ENCODE measurements around the gene ZCCHC24. TPM values are rescaled to one million over a fixed set of nuclear protein-coding genes. Genes with fewer than 3 reads are reported as not detected.

The ZCCHC24 gene
- total and polyA plus RNA-seq, 2 of the 8 experiments (the other 6 are each of a cell fraction or from before 2014, with no cell fraction given), result 3.9 to 6.9 TPM

DNA sequence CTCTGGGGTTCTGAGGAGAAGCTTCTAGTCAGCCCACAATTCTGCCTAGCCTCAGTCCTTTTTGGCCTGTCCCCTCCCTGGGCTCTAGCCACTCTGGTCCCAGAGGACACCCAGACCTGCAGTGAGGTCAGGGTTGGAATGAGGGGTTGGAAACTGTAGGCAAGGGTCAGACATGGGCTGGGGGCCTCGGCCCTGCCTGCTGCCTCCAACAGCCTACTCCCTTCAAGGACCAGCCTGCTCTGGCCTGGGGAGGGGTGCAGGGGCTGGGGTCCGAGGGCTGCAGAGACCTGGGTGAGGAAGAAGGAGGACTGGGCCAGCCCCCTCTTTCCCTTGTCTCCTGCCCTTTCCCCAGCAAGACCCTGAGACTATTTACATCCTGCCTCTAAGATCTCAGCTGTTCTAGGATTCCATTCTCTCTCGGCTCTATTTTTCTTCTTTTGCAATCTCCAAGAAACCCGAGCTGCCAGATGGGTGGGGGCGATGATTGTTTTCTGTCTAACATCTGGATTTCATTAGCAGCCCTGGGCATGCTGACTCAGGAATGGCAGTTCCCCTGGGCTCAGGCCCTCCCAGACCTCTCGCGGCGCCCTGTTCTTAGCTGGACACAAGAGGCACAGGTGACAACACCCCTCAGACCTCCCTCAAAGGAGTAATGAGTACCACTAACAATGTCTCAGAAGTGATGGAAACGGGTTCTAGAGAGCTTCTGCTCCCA, 23.1 kb downstream of the ZCCHC24 start (continued):
- TF ChIP-seq CHD2 (IDR thresholded peaks at IDR 0.05; ENCODE audit: low read length), result no peak
- TF ChIP-seq NANOG (IDR thresholded peaks at IDR 0.05; ENCODE audit: insufficient read depth, low read depth, low read length, poor library complexity, severe bottlenecking), result no peak
- TF ChIP-seq SRF (IDR thresholded peaks at IDR 0.05; ENCODE audit: low read depth, low read length), result no peak
- no peak for TF ChIP-seq BCL11A (IDR thresholded peaks at IDR 0.05; ENCODE audit: low read depth in 2 of 2, low read length in 2 of 2)
- no peak for TF ChIP-seq HDAC6 (IDR thresholded peaks at IDR 0.05; ENCODE audit: low read depth, low read length)
- TF ChIP-seq RXRA (IDR thresholded peaks at IDR 0.05; ENCODE audit: insufficient read depth, low read depth, low read length), result no peak
- TF ChIP-seq GABPA (IDR thresholded peaks at IDR 0.05; ENCODE audit: borderline replicate concordance, insufficient read depth, low read length), result no peak
- TF ChIP-seq BACH1 (IDR thresholded peaks at IDR 0.05; ENCODE audit: low read length), result no peak
- no peak for TF ChIP-seq KDM4A (IDR thresholded peaks at IDR 0.05; ENCODE audit: low read depth, low read length, severe bottlenecking)
- no peak for TF ChIP-seq RBBP5 (IDR thresholded peaks at IDR 0.05; ENCODE audit: borderline replicate concordance, low read depth, low read length)
